Measurements from ENCODE around the gene HECTD2.
"Not testable (repeated sequence)": the region's sequence is repeated elsewhere in the genome, so short reads cannot be mapped to it uniquely, and the experiment has no call there.

HECTD2 gene, protein sequence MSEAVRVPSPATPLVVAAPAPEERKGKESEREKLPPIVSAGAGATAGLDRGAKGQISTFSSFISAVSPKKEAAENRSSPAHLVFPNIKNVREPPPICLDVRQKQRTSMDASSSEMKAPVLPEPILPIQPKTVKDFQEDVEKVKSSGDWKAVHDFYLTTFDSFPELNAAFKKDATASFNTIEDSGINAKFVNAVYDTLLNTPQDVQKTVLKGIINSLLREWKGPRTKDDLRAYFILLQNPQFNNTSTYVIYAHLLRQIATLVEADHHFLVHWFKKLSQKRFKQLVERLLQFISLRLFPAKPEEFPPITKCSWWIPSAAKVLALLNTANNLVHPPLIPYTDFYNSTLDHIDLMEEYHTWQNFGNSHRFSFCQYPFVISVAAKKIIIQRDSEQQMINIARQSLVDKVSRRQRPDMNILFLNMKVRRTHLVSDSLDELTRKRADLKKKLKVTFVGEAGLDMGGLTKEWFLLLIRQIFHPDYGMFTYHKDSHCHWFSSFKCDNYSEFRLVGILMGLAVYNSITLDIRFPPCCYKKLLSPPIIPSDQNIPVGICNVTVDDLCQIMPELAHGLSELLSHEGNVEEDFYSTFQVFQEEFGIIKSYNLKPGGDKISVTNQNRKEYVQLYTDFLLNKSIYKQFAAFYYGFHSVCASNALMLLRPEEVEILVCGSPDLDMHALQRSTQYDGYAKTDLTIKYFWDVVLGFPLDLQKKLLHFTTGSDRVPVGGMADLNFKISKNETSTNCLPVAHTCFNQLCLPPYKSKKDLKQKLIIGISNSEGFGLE

GRCh38 chr10:91409869-91410637 is at the start of gene HECTD2:
Gene HECTD2 (plus strand): TSS chr10:91410344. CDS start chr10:91410439, 95 bp downstream.
- DNase-seq, result peak; percentile 91

GRCh38 chr10:91360461-91360860 is 49.7 kb upstream of the HECTD2 start:
- no peak for DNase-seq

DNA sequence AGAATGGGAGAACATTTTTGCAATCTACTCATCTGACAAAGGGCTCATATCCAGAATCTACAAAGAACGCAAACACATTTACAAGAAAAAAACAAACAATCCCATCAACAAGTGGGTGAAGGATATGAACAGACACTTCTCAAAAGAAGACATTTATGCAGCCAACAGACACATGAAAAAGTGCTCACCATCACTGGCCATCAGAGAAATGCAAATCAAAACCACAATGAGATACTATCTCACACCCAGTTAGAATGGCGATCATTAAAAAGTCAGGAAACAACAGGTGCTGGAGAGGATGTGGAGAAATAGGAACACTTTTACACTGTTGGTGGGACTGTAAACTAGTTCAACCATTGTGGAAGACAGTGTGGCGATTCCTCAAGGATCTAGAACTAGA is 44.6 kb upstream of the HECTD2 start:
- not testable (repeated sequence) for DNase-seq

DNA sequence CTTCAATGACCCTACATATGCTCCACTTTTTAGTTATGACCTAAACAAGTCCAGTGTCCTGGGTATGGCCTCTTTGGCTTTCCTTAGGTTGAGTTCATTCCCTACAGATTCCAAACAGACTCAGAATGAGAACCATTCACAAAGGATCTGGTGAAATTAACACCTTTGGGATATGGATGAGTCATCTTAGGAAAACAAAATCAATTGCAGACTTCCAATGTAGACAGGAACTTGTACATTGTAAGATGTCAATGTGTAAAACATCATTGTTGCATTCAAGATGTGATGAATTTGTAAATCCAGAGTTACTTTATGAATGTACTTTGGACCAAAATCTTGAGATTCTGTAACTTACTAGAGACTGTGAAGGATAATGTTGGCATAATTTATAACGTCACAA is 43.4 kb upstream of the HECTD2 start:
- no peak for DNase-seq

DNA sequence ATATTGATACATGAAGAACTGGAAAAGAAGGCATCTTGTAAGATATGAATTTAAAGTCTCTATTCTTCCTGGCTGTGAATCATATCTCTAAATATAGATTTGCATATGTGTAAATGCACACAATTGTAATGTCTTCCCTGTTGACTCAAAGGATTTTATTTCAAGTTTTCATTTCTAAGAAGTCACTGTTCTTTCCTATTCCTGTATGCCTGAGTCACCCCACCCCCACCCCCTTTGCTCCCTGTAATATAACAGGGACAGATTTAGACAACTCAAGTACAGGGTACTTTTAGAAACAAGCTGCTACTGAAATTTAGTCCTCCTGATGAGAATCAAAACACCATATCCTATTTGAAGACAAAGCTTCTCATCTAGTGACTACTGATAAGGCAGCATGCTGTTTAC is 43.0 kb upstream of the HECTD2 start:
- DNase-seq, result no peak

DNA sequence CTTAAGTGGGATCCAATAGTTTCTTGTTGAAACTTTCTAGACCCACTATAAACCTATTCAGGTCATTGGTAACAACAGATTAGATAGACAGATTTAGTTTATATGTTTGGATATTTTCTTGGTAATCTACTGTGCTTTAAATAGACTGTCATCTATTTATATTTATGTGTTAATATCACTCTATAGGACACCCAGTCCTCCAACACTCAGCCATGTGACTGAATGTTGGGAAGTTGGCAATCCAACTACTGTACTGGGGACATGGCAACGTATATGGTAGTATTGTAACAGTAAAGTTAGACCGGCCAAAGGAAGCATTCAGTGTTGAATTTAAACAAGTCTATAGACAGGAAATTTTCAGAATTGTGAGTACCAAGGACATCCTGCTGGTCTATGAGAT is 42.6 kb upstream of the HECTD2 start:
- DNase-seq, result no peak

DNA sequence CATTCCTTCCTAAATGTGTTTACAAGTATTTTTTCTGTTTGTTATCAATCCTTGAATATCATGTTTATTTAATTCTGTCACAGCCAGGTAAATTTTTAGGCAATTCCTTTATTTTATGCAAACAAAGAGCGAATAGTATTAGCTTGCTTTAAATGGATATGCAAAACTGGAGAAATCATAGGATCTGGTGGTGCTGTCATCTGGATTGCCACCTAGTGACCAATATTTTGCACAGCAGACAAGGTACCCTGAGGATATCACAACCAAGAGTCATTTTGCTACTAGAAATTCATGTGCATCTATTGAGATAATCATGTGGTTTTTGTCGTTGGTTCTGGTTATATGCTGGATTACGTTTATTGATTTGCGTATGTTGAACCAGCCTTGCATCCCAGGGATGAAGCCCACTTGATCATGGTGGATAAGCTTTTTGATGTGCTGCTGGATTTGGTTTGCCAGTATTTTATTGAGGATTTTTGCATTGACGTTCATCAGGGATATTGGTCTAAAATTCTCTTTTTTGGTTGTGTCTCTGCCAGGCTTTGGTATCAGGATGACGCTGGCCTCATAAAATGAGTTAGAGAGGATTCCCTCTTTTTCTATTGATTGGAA is 40.1 kb upstream of the HECTD2 start:
- DNase-seq, result not testable (repeated sequence)

- no peak for DNase-seq
Measured at GRCh38 chr10:91374052-91374451, 36.1 kb upstream of the HECTD2 start.

- no peak for DNase-seq
Measured at GRCh38 chr10:91378061-91378460, 32.1 kb upstream of the HECTD2 start.

- DNase-seq, result no peak
Measured at GRCh38 chr10:91380873-91381256, 29.3 kb upstream of the HECTD2 start.

- DNase-seq, result no peak
Measured at GRCh38 chr10:91381257-91381891, 28.8 kb upstream of the HECTD2 start.

DNA sequence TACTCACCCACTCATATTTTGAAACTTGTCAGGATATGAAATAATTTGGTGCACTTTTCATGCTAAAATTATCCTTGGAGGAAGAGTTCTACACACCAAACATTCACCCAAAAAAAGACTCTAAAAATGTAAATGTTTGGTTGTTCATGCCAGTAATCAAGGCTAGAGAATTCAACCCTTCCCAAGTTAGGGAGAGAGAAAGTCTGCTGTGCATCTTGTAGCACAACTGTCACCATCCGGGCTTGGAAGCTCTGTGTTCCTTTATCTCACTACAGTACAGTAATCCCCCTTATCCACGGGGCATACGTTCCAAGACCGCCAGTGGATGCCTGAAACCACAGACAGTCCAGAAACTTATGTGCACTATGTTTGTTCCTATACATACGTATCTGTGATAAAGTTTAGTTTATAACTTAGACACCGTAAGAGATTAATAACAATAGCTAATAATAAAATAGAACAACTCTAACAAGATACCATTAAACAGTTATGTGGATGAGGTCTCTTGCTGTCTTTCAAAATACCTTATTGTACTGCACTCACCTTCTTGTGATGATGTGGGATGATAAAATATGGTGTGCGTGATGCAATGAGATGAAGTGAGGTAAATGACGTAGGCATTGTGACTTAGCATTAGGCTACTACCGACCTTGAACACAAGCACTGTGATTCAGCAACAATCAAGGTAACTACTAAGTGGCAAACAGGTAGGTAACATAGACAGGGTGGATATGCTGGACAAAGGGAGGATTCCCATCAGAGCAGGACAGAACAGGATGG is 24.6 kb upstream of the HECTD2 start:
- no peak for DNase-seq

GRCh38 chr10:91389636-91390512 is 20.3 kb upstream of the HECTD2 start:
- DNase-seq, result no peak

DNA sequence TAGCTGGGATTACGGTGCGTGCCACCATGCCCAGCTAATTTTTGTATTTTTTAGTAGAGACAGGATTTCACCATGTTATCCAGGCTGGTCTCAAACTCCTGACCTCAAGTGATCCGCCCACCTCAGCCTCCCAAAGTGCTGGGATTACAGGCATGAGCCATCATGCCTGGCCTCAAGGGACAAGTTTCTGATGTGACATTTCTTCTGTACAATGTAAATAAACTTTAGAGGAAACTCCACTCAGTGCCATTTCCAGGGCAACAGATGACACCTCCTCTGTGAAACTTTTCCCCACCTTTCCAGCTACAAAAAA is 19.7 kb upstream of the HECTD2 start:
- DNase-seq, result not testable (repeated sequence)

GRCh38 chr10:91391920-91392319 is 18.2 kb upstream of the HECTD2 start:
- DNase-seq, result no peak

GRCh38 chr10:91406322-91406721 is 3.8 kb upstream of the HECTD2 start:
- DNase-seq, result no peak

- DNase-seq, result no peak
Measured at GRCh38 chr10:91409069-91409868, 875 bp upstream of the HECTD2 start.

DNA sequence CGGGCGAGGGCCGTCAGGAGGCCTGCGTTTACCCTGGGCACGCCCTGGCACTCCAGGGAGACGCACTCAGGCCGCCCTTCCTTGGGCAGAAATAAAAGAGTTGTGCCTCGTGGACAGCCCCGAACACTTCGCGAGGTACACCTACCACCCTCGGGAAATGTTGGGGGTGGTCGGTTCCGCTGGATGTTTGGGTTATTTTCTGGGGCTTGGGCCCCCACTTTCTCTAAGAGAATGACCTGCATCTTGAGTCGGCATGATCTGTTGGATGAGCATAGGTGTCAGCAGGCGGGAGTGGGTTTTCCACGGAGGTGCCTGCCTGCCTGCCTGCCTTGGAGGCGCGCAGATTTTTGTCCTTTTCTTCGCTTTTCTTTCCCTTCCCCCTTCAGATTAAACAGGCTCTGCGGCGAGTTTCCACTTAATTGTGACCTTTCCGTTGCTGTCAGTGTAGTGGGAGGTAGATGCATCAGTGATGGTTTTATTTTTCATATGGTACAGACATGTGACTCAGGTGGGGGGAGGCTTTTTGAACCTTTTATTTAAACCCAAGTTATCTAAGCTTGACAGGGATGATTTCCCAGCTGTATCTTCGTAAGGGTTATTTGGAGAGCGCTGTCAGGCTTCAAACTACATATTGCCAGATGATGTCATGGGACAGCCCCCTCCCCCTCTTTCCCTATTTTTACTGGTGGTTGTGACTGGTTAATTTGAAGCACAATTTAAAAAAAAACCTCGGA is 661 bp downstream of the HECTD2 start:
- no peak for DNase-seq

- DNase-seq, result no peak
Measured at GRCh38 chr10:91411621-91412020, 1.5 kb downstream of the HECTD2 start.
